ENCODE results near the gene TMEM163.

DNA sequence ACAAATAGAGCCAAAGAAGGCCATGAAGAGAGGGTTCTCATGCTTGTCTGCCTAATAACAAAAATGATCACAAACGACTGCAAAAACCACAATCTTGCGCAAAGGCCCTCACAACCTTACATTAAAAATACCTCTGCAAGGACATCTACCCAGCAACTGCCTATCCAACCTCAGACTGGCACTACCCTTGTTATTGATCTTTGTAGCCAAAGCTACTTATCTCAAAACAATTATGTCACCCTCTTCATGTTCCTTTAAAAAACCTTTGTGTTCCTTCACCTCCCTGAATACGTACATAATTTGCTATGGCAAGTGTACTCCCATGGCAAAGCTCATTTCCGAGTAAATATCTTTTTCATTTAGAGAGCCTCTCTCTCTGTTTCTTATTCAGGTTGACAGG, 44.1 kb downstream of the TMEM163 start:
- TF ChIP-seq EP300 (IDR thresholded peaks at IDR 0.05) (peak in 1 of 4 donors; percentile 64), POLR2AphosphoS5 (IDR thresholded peaks at IDR 0.05) (no peak), POLR2A (IDR thresholded peaks at IDR 0.05) (no peak)
- TF ChIP-seq, protein P1, sequence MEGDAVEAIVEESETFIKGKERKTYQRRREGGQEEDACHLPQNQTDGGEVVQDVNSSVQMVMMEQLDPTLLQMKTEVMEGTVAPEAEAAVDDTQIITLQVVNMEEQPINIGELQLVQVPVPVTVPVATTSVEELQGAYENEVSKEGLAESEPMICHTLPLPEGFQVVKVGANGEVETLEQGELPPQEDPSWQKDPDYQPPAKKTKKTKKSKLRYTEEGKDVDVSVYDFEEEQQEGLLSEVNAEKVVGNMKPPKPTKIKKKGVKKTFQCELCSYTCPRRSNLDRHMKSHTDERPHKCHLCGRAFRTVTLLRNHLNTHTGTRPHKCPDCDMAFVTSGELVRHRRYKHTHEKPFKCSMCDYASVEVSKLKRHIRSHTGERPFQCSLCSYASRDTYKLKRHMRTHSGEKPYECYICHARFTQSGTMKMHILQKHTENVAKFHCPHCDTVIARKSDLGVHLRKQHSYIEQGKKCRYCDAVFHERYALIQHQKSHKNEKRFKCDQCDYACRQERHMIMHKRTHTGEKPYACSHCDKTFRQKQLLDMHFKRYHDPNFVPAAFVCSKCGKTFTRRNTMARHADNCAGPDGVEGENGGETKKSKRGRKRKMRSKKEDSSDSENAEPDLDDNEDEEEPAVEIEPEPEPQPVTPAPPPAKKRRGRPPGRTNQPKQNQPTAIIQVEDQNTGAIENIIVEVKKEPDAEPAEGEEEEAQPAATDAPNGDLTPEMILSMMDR (IDR thresholded peaks at IDR 0.05), result no peak
